ENCODE measurements around the gene FHIT.

GRCh38 chr3:60388731-60389130, 862.5 kb downstream of the FHIT start:
- TF ChIP-seq SIN3A (IDR thresholded peaks at IDR 0.05; ENCODE audit: borderline replicate concordance, insufficient read depth, low read length), result no peak
- no peak for TF ChIP-seq REST (IDR thresholded peaks at IDR 0.05; ENCODE audit: insufficient read depth in 1 of 2, low read depth in 2 of 2, low read length in 2 of 2)
